T follicular helper cell (primary cell): Measurements from ENCODE around the gene APOBEC2.

Experiments used
- DNase-seq: peaks from one replicate; pipeline ENCODE4 v3.0.0-alpha.2; 2020; ENCODE audit warnings: low read depth

APOBEC2 gene

GRCh38 chr6:41058783-41059181 is 5.8 kb downstream of the APOBEC2 start:
- no peak for DNase-seq

GRCh38 chr6:41059556-41059955 is 6.6 kb downstream of the APOBEC2 start:
- DNase-seq = no peak

- no peak for DNase-seq
These were observed 8.3 kb downstream of the APOBEC2 start for GRCh38 chr6:41061196-41061726.

- no peak for DNase-seq
These were observed 9.1 kb downstream of the APOBEC2 start for GRCh38 chr6:41062056-41062455.

GRCh38 chr6:41063884-41064285 is 10.9 kb downstream of the APOBEC2 start:
- DNase-seq = no peak

- no peak for DNase-seq
These were observed 11.8 kb downstream of the APOBEC2 start for GRCh38 chr6:41064841-41065240.

- DNase-seq = no peak
These were observed 12.6 kb downstream of the APOBEC2 start for GRCh38 chr6:41065550-41066026.

GRCh38 chr6:41066867-41067304 is 13.9 kb downstream of the APOBEC2 start:
- DNase-seq = peak; percentile 48

GRCh38 chr6:41071501-41071922 is 18.5 kb downstream of the APOBEC2 start:
- peak; percentile 59 for DNase-seq

- DNase-seq = peak; percentile 99
These were observed 19.2 kb downstream of the APOBEC2 start, which contains the start of gene OARD1 for GRCh38 chr6:41071923-41072835. OARD1 (minus strand) TSS chr6:41072356; CDS start chr6:41071634, 722 bp downstream.

GRCh38 chr6:41072836-41073202 is 19.8 kb downstream of the APOBEC2 start, which contains the start of gene NFYA:
NFYA (plus strand) TSS chr6:41072974; CDS start chr6:41079090, 6,116 bp downstream.
- peak; percentile 100 for DNase-seq

- peak; percentile 74 for DNase-seq
These were observed 20.4 kb downstream of the APOBEC2 start for GRCh38 chr6:41073203-41073967.

- DNase-seq = no peak
These were observed 21.1 kb downstream of the APOBEC2 start for GRCh38 chr6:41073968-41074691.

GRCh38 chr6:41074692-41075436 is 21.9 kb downstream of the APOBEC2 start:
- no peak for DNase-seq

GRCh38 chr6:41075651-41076626 is 22.9 kb downstream of the APOBEC2 start:
- DNase-seq = no peak

GRCh38 chr6:41077536-41077935 is 24.5 kb downstream of the APOBEC2 start:
- DNase-seq = no peak

- DNase-seq = no peak
These were observed 25.1 kb downstream of the APOBEC2 start for GRCh38 chr6:41078101-41078500.

GRCh38 chr6:41079080-41079479 is 26.1 kb downstream of the APOBEC2 start:
- DNase-seq = no peak

- no peak for DNase-seq
These were observed 27.6 kb downstream of the APOBEC2 start for GRCh38 chr6:41080621-41081020.

- no peak for DNase-seq
These were observed 30.1 kb downstream of the APOBEC2 start for GRCh38 chr6:41083072-41083471.
